Fibroblast of mammary gland (primary cell): ENCODE data around the gene ATP10B.

Source experiments
- DNase-seq: peaks from one replicate; pipeline ENCODE4 v3.0.0-alpha.2; 2010; ENCODE audit warnings: low read depth
- H3K4me3 ChIP-seq: 2 replicates; pipeline ENCODE4 v1.5.1; 2011; ENCODE audit warnings: low read depth, mild to moderate bottlenecking, low read length, moderate library complexity; ENCODE audit not compliant: control insufficient read depth
- CTCF ChIP-seq: conservative IDR thresholded peaks from 2 replicates; pipeline ENCODE4 v1.5.1; 2011; ENCODE audit warnings: low read depth, low read length, inconsistent platforms; ENCODE audit not compliant: control insufficient read depth, insufficient read depth

The ATP10B gene

GRCh38 chr5:160534914-160535313 lies 317.1 kb downstream of the ATP10B start:
- no peak for TF ChIP-seq CTCF
- H3K4me3 ChIP-seq: no peak overlapping the region
- no peak for DNase-seq

GRCh38 chr5:160534125-160534524 lies 317.9 kb downstream of the ATP10B start:
- TF ChIP-seq CTCF: no peak
- DNase-seq: no peak
- no peak overlapping the region for H3K4me3 ChIP-seq

- no peak overlapping the region for H3K4me3 ChIP-seq
- DNase-seq: no peak
- TF ChIP-seq CTCF: no peak
Measured at GRCh38 chr5:160525471-160526261, 326.3 kb downstream of the ATP10B start.

- no peak for TF ChIP-seq CTCF
- DNase-seq: no peak
- no peak overlapping the region for H3K4me3 ChIP-seq
Measured at GRCh38 chr5:160524827-160525226, 327.2 kb downstream of the ATP10B start.

- H3K4me3 ChIP-seq: no peak overlapping the region
- no peak for TF ChIP-seq CTCF
- no peak for DNase-seq
Measured at GRCh38 chr5:160523502-160524163, 328.4 kb downstream of the ATP10B start.

GRCh38 chr5:160521392-160521663 lies 330.7 kb downstream of the ATP10B start:
- DNase-seq: no peak
- no peak overlapping the region for H3K4me3 ChIP-seq
- TF ChIP-seq CTCF: no peak
